ENCODE results near the gene TWNK.

GRCh38 chr10:101020427-101021075 lies 33.2 kb downstream of the TWNK start:
- TF ChIP-seq CTCF (tag by site-specific recombination; IDR thresholded peaks at IDR 0.05) (no peak), ZNF639 (tag by site-specific recombination; IDR thresholded peaks at IDR 0.05) (no peak), SALL2 (tag by site-specific recombination; IDR thresholded peaks at IDR 0.05; ENCODE audit: borderline replicate concordance) (no peak), YY1 (tag by site-specific recombination; IDR thresholded peaks at IDR 0.05) (no peak), ZNF600 (tag by site-specific recombination; IDR thresholded peaks at IDR 0.05) (no peak), ZNF777 (tag by site-specific recombination; IDR thresholded peaks at IDR 0.05; ENCODE audit: borderline replicate concordance) (no peak), ZNF571 (tag by site-specific recombination; IDR thresholded peaks at IDR 0.05) (no peak)
